Panc1 (cell line): ENCODE results near the gene BCAM. TPM values are rescaled to one million over a fixed set of nuclear protein-coding genes. Genes with fewer than 3 reads are reported as not detected.
A peak's percentile ranks its signal among the peaks of the same experiment; 100 is the strongest.

ENCODE experiments used
- ATAC-seq: fragments of 200-7000 bp; cut with Tn5 transposase; 2 replicates; pipeline ENCODE4 v1.9.1; 2020; ENCODE audit warnings: mild to moderate bottlenecking, moderate library complexity
- BruUV-seq: library from RNA; stranded (reverse); fragments of 400-500 nt; replicated peaks from 2 replicates; lab custom pipeline; 2021; lab: Mats Ljungman, UMichigan
- CTCF ChIA-PET: fragments of 300-600 bp; sonication (Branson Sonifier 250); formaldehyde crosslinking; loops from one replicate; lab custom pipeline; 2022; ENCODE audit warnings: antibody characterized with exemption; lab: Charles Lee
- POLR2A ChIA-PET: fragments of 300-600 bp; sonication (Branson Sonifier 250); formaldehyde crosslinking; loops from one replicate; lab custom pipeline; 2022; ENCODE audit warnings: antibody characterized with exemption; lab: Charles Lee
- DNase-seq: peaks from one replicate; pipeline ENCODE4 v3.0.0-alpha.2; 2010; ENCODE audit warnings: low read depth, low spot score
- H3K27ac ChIP-seq: 2 replicates; pipeline ENCODE4 v1.5.1; 2011; ENCODE audit warnings: mild to moderate bottlenecking, low read length, inconsistent platforms
- H3K27me3 ChIP-seq: fragments of 200-500 bp; sonication (Bioruptor generic); 2 replicates; pipeline ENCODE4 v1.6.0; 2014; ENCODE audit warnings: low read length, inconsistent platforms; ENCODE audit not compliant: control insufficient read depth, insufficient read depth
- H3K36me3 ChIP-seq: fragments of 200-500 bp; sonication (Bioruptor generic); 2 replicates; pipeline ENCODE4 v1.5.1; 2014; ENCODE audit warnings: inconsistent platforms, mild to moderate bottlenecking, low read length, moderate library complexity; ENCODE audit not compliant: control insufficient read depth, insufficient read depth
- H3K4me1 ChIP-seq: 2 replicates; pipeline ENCODE4 v1.5.1; 2011; ENCODE audit warnings: inconsistent platforms, mild to moderate bottlenecking, low read length, moderate library complexity; ENCODE audit not compliant: control insufficient read depth, insufficient read depth
- H3K4me3 ChIP-seq, 2 experiments: 2 replicates each; pipeline ENCODE4 v1.5.1; 2011 to 2012; ENCODE audit warnings: low read depth in 2 of 2, low read length in 2 of 2, mild to moderate bottlenecking in 2 of 2, inconsistent platforms in 1 of 2, moderate library complexity in 1 of 2
- H3K9me3 ChIP-seq: fragments of 200-500 bp; sonication (Bioruptor generic); 2 replicates; pipeline ENCODE4 v1.5.1; 2014; ENCODE audit warnings: low read depth, mild to moderate bottlenecking, inconsistent platforms, low read length, moderate library complexity; ENCODE audit not compliant: control insufficient read depth, insufficient read depth
- POLR2AphosphoS5 ChIP-seq: IDR thresholded peaks from 2 replicates; pipeline ENCODE4 v1.6.1; 2012; ENCODE audit warnings: mild to moderate bottlenecking, low read depth, low read length, moderate library complexity
- SIN3A ChIP-seq: IDR thresholded peaks from 2 replicates; pipeline ENCODE4 v1.6.1; 2012; ENCODE audit warnings: low read depth, mild to moderate bottlenecking, low read length, moderate library complexity, borderline replicate concordance; ENCODE audit not compliant: insufficient read depth
- TCF7L2 ChIP-seq: IDR thresholded peaks from 2 replicates; pipeline ENCODE4 v1.6.1; 2011; ENCODE audit warnings: mild to moderate bottlenecking, low read depth, low read length, inconsistent platforms
- in situ Hi-C: cut with HindIII; loops from 2 replicates; pipeline ENCODE4 v1.10.0; 2016; ENCODE audit warnings: low sequenced_read_pairs, low pct_unique_long_range_greater_than_20kb
- intact Hi-C: fragments of 100-400 bp; cut with micrococcal nuclease; formaldehyde crosslinking; loops from one replicate; pipeline ENCODE4 v1.10.0; 2022; ENCODE audit not compliant: unreplicated experiment
- total RNA-seq: library from RNA; stranded (reverse); gene quantifications from one replicate; pipeline ENCODE4 v1.2.1, GENCODE V29; 2021; ENCODE audit not compliant: unreplicated experiment
- TF ChIP-seq, protein P1 (sequence below), 2 experiments: IDR thresholded peaks; 2 replicates each; pipeline ENCODE4 v1.6.1; 2011 to 2012; ENCODE audit warnings: low read depth in 2 of 2, control low read depth in 1 of 2, low read length in 1 of 2, mild to moderate bottlenecking in 1 of 2, moderate library complexity in 1 of 2; ENCODE audit not compliant: insufficient read depth in 1 of 2
- TF ChIP-seq, protein P2 (sequence below): fragments of 450-650 bp; IDR thresholded peaks from 2 replicates; pipeline ENCODE4 v1.5.1; 2017; ENCODE audit warnings: mild to moderate bottlenecking

Gene BCAM
- total RNA-seq, 1 experiment from 2014 or later: 21.5 TPM

DNA sequence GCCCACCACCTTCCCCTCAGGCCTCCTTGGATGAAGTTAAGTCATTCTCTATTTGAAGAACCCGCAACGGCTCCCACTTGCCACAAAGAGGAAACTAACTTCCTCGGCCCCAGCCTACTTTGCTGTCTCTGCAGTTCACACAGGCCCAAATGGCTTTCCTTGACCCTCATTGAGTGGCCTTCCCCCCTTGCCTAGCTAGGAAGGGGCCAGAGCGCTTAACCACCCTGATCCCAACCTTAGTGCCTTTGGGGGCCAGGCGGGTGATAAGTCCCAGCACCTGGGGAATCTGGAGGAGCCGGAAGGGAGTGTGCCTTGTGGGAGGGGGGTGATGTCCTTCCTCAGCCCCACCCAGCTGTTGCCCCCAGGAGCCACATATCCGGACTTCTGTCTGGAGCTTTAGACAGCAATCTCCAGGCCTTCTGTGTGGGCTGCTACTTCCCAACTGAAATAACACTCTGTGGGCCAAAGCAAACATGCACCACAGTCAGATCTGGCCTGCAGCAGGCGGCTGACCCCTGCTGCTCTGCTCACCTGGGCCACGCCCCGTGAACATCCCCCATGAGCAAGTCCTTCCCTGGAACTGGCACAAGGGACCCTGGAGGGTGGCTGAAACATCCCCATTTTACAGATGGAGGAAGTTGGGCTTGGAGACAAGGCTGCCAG lies 47.6 kb downstream of the BCAM start:
- no TSS peak for BruUV-seq
- intact Hi-C loops: no loop called here
- in situ Hi-C loops: no loop called here
- TF ChIP-seq POLR2AphosphoS5 (no peak), TCF7L2 (no peak), SIN3A (no peak)
- TF ChIP-seq, protein P1, sequence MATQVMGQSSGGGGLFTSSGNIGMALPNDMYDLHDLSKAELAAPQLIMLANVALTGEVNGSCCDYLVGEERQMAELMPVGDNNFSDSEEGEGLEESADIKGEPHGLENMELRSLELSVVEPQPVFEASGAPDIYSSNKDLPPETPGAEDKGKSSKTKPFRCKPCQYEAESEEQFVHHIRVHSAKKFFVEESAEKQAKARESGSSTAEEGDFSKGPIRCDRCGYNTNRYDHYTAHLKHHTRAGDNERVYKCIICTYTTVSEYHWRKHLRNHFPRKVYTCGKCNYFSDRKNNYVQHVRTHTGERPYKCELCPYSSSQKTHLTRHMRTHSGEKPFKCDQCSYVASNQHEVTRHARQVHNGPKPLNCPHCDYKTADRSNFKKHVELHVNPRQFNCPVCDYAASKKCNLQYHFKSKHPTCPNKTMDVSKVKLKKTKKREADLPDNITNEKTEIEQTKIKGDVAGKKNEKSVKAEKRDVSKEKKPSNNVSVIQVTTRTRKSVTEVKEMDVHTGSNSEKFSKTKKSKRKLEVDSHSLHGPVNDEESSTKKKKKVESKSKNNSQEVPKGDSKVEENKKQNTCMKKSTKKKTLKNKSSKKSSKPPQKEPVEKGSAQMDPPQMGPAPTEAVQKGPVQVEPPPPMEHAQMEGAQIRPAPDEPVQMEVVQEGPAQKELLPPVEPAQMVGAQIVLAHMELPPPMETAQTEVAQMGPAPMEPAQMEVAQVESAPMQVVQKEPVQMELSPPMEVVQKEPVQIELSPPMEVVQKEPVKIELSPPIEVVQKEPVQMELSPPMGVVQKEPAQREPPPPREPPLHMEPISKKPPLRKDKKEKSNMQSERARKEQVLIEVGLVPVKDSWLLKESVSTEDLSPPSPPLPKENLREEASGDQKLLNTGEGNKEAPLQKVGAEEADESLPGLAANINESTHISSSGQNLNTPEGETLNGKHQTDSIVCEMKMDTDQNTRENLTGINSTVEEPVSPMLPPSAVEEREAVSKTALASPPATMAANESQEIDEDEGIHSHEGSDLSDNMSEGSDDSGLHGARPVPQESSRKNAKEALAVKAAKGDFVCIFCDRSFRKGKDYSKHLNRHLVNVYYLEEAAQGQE (IDR thresholded peaks at IDR 0.05; ENCODE audit: insufficient read depth in 1 of 2, low read depth in 2 of 2, low read length in 1 of 2): no peak
- TF ChIP-seq, protein P2, sequence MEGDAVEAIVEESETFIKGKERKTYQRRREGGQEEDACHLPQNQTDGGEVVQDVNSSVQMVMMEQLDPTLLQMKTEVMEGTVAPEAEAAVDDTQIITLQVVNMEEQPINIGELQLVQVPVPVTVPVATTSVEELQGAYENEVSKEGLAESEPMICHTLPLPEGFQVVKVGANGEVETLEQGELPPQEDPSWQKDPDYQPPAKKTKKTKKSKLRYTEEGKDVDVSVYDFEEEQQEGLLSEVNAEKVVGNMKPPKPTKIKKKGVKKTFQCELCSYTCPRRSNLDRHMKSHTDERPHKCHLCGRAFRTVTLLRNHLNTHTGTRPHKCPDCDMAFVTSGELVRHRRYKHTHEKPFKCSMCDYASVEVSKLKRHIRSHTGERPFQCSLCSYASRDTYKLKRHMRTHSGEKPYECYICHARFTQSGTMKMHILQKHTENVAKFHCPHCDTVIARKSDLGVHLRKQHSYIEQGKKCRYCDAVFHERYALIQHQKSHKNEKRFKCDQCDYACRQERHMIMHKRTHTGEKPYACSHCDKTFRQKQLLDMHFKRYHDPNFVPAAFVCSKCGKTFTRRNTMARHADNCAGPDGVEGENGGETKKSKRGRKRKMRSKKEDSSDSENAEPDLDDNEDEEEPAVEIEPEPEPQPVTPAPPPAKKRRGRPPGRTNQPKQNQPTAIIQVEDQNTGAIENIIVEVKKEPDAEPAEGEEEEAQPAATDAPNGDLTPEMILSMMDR: no peak
- peak overlapping the region; percentile 63 for H3K27ac ChIP-seq
- no peaks in the 10 kb centered on the region for H3K36me3 ChIP-seq
- DNase-seq (no peak), ATAC-seq (peak; percentile 83)
- ChIA-PET POLR2A (interaction anchor here (0.6 kb wide), 1 partner anchor 40 kb away, joined by 3 read pairs; no protein-coding TSS in a partner anchor), CTCF (no interaction called here)
- no peaks in the 10 kb centered on the region for H3K9me3 ChIP-seq
- no peak overlapping the region for H3K4me3 ChIP-seq
- H3K4me1 ChIP-seq: peaks cover 29% of the 10 kb centered on the region
- H3K27me3 ChIP-seq: no peaks in the 10 kb centered on the region

DNA sequence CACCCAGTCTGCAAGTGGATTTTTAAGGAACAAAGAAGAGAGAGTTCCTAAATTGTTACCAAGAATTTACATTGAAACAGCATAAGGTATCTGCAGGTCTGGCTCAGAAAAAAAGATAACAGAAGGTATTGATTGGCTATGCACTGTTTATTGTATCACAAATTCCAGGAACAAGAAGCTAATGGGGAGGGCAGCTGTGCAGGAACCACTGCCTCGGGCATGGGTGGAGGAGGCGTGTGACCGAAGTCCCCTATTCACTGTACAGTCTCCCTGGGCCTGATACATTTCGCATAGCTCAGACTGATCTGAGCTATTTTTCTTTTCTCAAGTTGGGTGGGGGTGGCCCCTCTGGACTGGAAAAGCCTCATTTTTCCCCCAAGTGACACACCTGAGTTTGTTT lies 48.9 kb downstream of the BCAM start:
- POLR2A ChIA-PET: interaction anchor here (0.6 kb wide), 1 partner anchor 27 kb away, joined by 3 read pairs; no protein-coding TSS in a partner anchor
- ATAC-seq: no peak

More for the DNA sequence above, 48.9 kb downstream of the BCAM start:
- no peak overlapping the region for H3K4me3 ChIP-seq
- intact Hi-C loops: no loop called here
- BruUV-seq: no TSS peak
- DNase-seq: no peak
- H3K27ac ChIP-seq: peak overlapping the region; percentile 34; the same call in 1 of the 2 replicates
- CTCF ChIA-PET: no interaction called here
- H3K9me3 ChIP-seq: no peaks in the 10 kb centered on the region
- H3K4me1 ChIP-seq: peaks cover 29% of the 10 kb centered on the region
- in situ Hi-C loops: no loop called here
- H3K36me3 ChIP-seq: no peaks in the 10 kb centered on the region
- TF ChIP-seq, protein P2: no peak
- TF ChIP-seq POLR2AphosphoS5 (no peak), SIN3A (no peak), TCF7L2 (no peak)
- TF ChIP-seq, protein P1 (IDR thresholded peaks at IDR 0.05; ENCODE audit: insufficient read depth in 1 of 2, low read depth in 2 of 2, low read length in 1 of 2): no peak
- H3K27me3 ChIP-seq: no peaks in the 10 kb centered on the region
